ENCODE data around the gene EVL. TPM values are rescaled to one million over a fixed set of nuclear protein-coding genes. Genes with fewer than 3 reads are reported as not detected.

EVL gene
- total RNA-seq, 1 donor from 2014 or later = 98.9 TPM

DNA sequence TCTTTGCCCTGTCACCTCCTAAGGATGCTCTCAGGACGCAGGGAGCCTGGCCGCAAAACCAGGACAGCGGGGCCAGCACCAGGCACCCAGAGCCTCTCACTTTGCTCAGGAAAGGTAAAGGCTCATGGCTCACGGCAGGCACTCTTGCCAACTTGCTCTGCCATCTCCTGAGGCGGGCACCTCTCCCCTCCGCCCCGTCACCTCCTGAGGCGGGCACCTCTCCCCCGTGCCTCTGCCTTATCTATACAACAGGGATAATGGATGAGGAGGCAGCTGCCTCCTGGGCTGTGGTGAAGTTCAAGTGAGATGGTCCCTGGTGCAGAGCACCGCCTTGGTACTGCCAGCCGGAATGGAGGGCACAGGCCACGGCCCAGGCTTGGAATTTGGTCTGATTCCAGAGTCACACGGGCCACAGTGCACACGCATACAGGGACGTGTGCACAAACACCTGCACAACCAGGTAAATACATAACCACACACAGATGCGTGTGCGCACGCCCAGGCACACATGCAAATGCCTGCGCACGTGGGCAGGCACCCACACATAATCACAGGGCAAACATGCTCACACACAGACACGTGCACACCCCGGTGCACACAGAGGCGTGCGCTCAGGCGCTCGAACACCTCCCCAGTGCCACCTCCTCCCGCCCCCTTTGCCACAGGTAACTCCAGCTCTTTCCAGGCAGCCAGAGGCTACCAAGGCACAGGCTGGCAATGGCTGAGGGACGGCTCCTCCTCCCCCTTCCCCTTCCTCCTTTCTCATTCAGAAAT, 82.7 kb downstream of the EVL start:
- H3K4me1 Mint-ChIP-seq (ENCODE audit: low read depth) = no peaks in the 10 kb centered on the region
- H3K9me3 Mint-ChIP-seq (ENCODE audit: low read depth) = no peaks in the 10 kb centered on the region
- no peak overlapping the region for H3K4me3 Mint-ChIP-seq (ENCODE audit: unreplicated experiment)
- H3K27ac Mint-ChIP-seq (ENCODE audit: unreplicated experiment) = no peak overlapping the region
- peaks cover 2% of the 10 kb centered on the region for H3K36me3 Mint-ChIP-seq (ENCODE audit: low read depth)
- DNase-seq (ENCODE audit: low spot score) = no peak
- no peaks in the 10 kb centered on the region for H3K27me3 Mint-ChIP-seq (ENCODE audit: low read depth)
- TF ChIP-seq, protein P1, sequence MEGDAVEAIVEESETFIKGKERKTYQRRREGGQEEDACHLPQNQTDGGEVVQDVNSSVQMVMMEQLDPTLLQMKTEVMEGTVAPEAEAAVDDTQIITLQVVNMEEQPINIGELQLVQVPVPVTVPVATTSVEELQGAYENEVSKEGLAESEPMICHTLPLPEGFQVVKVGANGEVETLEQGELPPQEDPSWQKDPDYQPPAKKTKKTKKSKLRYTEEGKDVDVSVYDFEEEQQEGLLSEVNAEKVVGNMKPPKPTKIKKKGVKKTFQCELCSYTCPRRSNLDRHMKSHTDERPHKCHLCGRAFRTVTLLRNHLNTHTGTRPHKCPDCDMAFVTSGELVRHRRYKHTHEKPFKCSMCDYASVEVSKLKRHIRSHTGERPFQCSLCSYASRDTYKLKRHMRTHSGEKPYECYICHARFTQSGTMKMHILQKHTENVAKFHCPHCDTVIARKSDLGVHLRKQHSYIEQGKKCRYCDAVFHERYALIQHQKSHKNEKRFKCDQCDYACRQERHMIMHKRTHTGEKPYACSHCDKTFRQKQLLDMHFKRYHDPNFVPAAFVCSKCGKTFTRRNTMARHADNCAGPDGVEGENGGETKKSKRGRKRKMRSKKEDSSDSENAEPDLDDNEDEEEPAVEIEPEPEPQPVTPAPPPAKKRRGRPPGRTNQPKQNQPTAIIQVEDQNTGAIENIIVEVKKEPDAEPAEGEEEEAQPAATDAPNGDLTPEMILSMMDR (IDR thresholded peaks at IDR 0.05) = no peak

DNA sequence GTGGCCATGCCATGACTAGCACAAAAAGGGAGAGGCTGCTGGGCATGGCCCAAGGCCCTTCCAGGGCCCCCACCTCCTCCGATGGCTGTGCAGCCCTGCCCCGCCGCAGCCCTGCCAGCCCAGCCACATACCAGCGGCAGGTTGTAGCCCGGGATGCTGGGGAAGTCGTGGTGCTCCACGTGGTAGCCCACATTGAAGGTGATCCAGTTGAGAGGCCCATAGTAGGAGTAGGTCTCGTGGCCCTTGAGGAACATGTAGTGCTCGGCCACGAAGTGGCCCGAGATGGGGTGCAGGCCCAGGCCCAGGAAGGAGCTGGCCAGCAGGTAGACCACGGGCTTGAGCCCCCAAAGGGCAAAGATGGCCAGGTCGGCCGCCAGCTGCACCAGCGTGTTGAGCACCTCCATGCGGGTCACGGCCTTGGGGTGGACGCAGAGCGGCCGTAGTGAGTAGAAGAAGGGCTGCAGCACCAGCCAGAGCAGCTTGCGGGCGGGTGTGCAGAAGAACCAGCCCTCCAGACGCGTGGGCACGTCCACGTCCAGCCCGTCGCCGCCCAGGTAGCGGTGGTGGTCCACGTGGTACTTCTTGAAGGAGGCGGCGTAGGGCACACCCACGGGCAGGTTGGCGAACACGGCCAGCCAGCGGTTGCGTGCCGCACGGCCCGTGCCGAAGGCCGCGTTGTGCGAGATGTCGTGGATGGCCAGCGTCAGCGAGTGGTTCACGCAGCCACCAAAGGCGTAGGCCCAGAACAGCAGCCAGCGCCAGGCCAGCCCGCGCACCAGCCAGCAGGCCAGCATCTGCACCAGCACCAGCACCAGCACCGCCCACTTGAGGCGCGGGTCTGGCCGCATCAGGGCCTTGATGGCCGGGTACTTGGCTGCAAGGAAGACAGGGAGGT, 83.9 kb downstream of the EVL start:
- Mint-ChIP-seq H3K27ac (ENCODE audit: unreplicated experiment) (no peak overlapping the region), H3K4me1 (ENCODE audit: low read depth) (no peaks in the 10 kb centered on the region), H3K4me3 (ENCODE audit: unreplicated experiment) (no peak overlapping the region), H3K9me3 (ENCODE audit: low read depth) (peaks cover 2% of the 10 kb centered on the region), H3K36me3 (ENCODE audit: low read depth) (no peaks in the 10 kb centered on the region), H3K27me3 (ENCODE audit: low read depth) (no peaks in the 10 kb centered on the region)
- DNase-seq (ENCODE audit: low spot score) = no peak
- TF ChIP-seq, protein P1 (IDR thresholded peaks at IDR 0.05) = no peak

DNA sequence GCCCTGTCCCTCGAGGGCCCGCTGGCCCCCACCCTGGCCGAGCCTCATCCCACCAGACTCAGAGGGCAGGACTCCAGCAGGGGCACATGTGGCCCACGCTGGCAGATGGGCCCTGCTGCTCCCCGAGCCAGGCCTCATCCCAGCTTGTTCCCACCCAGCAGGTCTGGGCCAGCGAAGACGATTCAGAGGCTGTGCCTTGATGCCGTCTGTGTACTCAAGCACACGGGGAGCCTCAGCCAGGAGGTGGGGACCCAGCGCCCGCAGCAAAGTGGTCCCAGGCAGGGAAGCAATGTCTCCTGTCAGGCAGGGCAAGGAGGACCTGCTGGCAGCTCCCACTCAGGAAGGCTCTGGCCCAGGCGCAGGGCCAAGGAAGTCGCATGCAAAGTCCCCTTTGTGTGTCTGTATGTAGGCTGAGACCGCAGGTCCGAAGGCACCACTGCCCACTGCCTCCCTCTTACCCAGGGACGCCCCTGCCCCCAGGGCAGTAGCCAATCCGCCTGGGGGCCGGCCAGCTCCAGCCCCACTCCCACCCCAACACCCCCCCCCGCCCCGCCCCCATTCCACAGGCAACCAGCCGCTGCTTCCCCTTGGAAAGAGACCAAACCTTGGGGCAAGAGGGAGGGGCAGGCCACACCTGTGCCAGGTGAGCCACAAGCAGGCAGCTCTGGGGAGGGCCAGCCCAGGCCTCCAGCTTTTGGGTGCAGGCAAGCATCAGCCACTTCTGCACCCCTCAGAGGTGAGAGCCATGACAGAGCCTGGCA, 84.8 kb downstream of the EVL start:
- Mint-ChIP-seq H3K27me3 (ENCODE audit: low read depth) (no peaks in the 10 kb centered on the region), H3K27ac (ENCODE audit: unreplicated experiment) (no peak overlapping the region), H3K36me3 (ENCODE audit: low read depth) (peaks cover 2% of the 10 kb centered on the region), H3K4me1 (ENCODE audit: low read depth) (no peaks in the 10 kb centered on the region), H3K9me3 (ENCODE audit: low read depth) (peaks cover 4% of the 10 kb centered on the region), H3K4me3 (ENCODE audit: unreplicated experiment) (no peak overlapping the region)
- TF ChIP-seq, protein P1 (IDR thresholded peaks at IDR 0.05) = no peak
- no peak for DNase-seq (ENCODE audit: low spot score)

DNA sequence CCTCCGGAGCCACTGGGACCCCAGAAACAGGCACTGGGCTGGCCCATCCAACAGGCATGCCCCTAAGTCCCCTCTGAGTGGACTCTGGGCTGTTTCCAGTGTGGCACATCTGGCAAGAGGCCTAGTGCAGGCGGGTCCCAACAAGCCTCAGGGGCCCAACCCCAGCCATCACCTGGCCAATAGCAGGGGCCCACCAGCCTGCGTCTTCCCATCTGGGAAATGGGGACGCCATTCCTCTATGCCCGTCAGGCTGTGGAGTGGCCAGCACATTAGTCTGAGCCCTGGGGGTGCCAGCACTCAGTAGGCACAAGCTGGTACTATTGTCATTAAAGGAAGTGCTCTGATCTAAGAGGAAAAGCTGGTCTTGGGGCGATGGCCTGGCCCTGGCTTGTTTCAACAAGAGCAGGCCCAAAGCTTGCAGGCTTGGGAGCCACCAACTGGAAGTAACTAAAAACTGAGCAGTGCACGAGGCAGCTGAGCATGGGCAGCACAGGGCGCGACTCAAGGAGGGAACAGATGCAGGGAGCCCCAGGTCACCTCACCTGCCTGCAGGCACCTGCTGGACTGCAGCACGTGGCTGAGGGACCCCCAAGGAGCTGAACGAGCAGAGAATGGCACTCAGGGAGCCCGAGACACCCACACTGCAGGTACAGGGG, 85.8 kb downstream of the EVL start:
- peaks cover 7% of the 10 kb centered on the region for H3K9me3 Mint-ChIP-seq (ENCODE audit: low read depth)
- DNase-seq (ENCODE audit: low spot score) = no peak
- H3K27me3 Mint-ChIP-seq (ENCODE audit: low read depth) = no peaks in the 10 kb centered on the region
- no peaks in the 10 kb centered on the region for H3K4me1 Mint-ChIP-seq (ENCODE audit: low read depth)
- H3K36me3 Mint-ChIP-seq (ENCODE audit: low read depth) = peaks cover 5% of the 10 kb centered on the region
- TF ChIP-seq, protein P1 (IDR thresholded peaks at IDR 0.05) = no peak
- H3K4me3 Mint-ChIP-seq (ENCODE audit: unreplicated experiment) = no peak overlapping the region
- no peak overlapping the region for H3K27ac Mint-ChIP-seq (ENCODE audit: unreplicated experiment)

Measured in chondrocyte (in vitro differentiated cells).